Measurements from ENCODE around the gene PDZD4. TPM values are rescaled to one million over a fixed set of nuclear protein-coding genes. Genes with fewer than 3 reads are reported as not detected.

Gene PDZD4
- polyA plus RNA-seq, 1 of the 3 experiments (the other 2 are of a cell fraction) = 1.9 TPM

- no peaks in the 10 kb centered on the region for H3K36me3 ChIP-seq (replicated peaks in 1 of 2; ENCODE audit: control insufficient read depth in 1 of 2, insufficient read depth in 2 of 2, low read length in 1 of 2)
- H3K9ac ChIP-seq = no peak overlapping the region
- no peak overlapping the region for H3K27ac ChIP-seq (ENCODE audit: low read depth in 2 of 2, low read length in 1 of 2)
- ChIA-PET CTCF (interaction anchor here (0.7 to 0.8 kb wide), 2 partner anchors 10 to 11 kb away, joined by 3 to 4 read pairs; no protein-coding TSS in a partner anchor), POLR2A (no interaction called here)
- TF ChIP-seq CTCF (IDR thresholded peaks at IDR 0.05) = no peak
- no peak for TF ChIP-seq YY1 (IDR thresholded peaks at IDR 0.05; ENCODE audit: low read depth)
- no peak for TF ChIP-seq SIN3A (IDR thresholded peaks at IDR 0.05; ENCODE audit: borderline replicate concordance, low read depth, low read length)
- no peak for TF ChIP-seq RCOR1 (IDR thresholded peaks at IDR 0.05; ENCODE audit: low read length)
- TF ChIP-seq RFX5 (IDR thresholded peaks at IDR 0.05; ENCODE audit: low read length) = no peak
- TF ChIP-seq TCF12 (IDR thresholded peaks at IDR 0.05) = no peak
- TF ChIP-seq IRF3 (IDR thresholded peaks at IDR 0.05; ENCODE audit: low read depth, low read length) = no peak
- TF ChIP-seq CHD2 (IDR thresholded peaks at IDR 0.05; ENCODE audit: low read length, partially characterized antibody) = no peak
- no peak for TF ChIP-seq TEAD4 (IDR thresholded peaks at IDR 0.05; ENCODE audit: borderline replicate concordance, insufficient read depth)
- no peak for TF ChIP-seq GATA2 (CRISPR knock-in tag; IDR thresholded peaks at IDR 0.05)
- TF ChIP-seq USF2 (IDR thresholded peaks at IDR 0.05; ENCODE audit: borderline replicate concordance, low read depth, low read length) = no peak
- no peak for TF ChIP-seq FOXJ3 (CRISPR knock-in tag; IDR thresholded peaks at IDR 0.05)
- no peak for TF ChIP-seq MEF2A (IDR thresholded peaks at IDR 0.05; ENCODE audit: borderline replicate concordance, low read depth)
- TF ChIP-seq GABPA (IDR thresholded peaks at IDR 0.05; ENCODE audit: low read depth) = no peak
- TF ChIP-seq FOXM1 (IDR thresholded peaks at IDR 0.05; ENCODE audit: low read depth) = no peak
- H3F3A ChIP-seq (replicated peaks; ENCODE audit: insufficient read depth) = no peaks in the 10 kb centered on the region
- H4K20me1 ChIP-seq (ENCODE audit: insufficient read depth) = no peaks in the 10 kb centered on the region
- no peaks in the 10 kb centered on the region for H3K79me2 ChIP-seq (ENCODE audit: insufficient read depth)
- no peak overlapping the region for H2AFZ ChIP-seq (ENCODE audit: low read depth)
- H3K4me2 ChIP-seq = no peak overlapping the region
- no peak overlapping the region for H3K4me3 ChIP-seq (ENCODE audit: low read depth in 2 of 2, low read length in 1 of 2)
- H3K9me3 ChIP-seq = no peaks in the 10 kb centered on the region
- peaks cover 43% of the 10 kb centered on the region for H3K27me3 ChIP-seq (ENCODE audit: insufficient read depth)
- H3K9me2 ChIP-seq = no peaks in the 10 kb centered on the region
- no peaks in the 10 kb centered on the region for H3K4me1 ChIP-seq (ENCODE audit: control insufficient read depth in 1 of 2, insufficient read depth in 2 of 2, low read depth in 1 of 2, low read length in 1 of 2)
- no peak for DNase-seq
- WGBS (ENCODE audit: low lambda C conversion rate) = 10% methylated on average over 3 of the region's 3 CpGs
Measured at GRCh38 chrX:153845842-153846241, 15.5 kb upstream of the PDZD4 start.

- no peaks in the 10 kb centered on the region for H3K9me3 ChIP-seq
- H3K4me2 ChIP-seq = no peak overlapping the region
- no peak overlapping the region for H3K27ac ChIP-seq (ENCODE audit: low read depth in 2 of 2, low read length in 1 of 2)
- H3K27me3 ChIP-seq (ENCODE audit: insufficient read depth) = peaks cover 47% of the 10 kb centered on the region
- no peak overlapping the region for H2AFZ ChIP-seq (ENCODE audit: low read depth)
- no peaks in the 10 kb centered on the region for H4K20me1 ChIP-seq (ENCODE audit: insufficient read depth)
- no peak overlapping the region for H3K4me3 ChIP-seq (ENCODE audit: low read depth in 2 of 2, low read length in 1 of 2)
- no peak for DNase-seq
- POLR2A ChIA-PET = no interaction called here
- no peaks in the 10 kb centered on the region for H3F3A ChIP-seq (replicated peaks; ENCODE audit: insufficient read depth)
- CTCF ChIA-PET = no interaction called here
- no peak overlapping the region for H3K9ac ChIP-seq
- H3K9me2 ChIP-seq = no peaks in the 10 kb centered on the region
- no peaks in the 10 kb centered on the region for H3K79me2 ChIP-seq (ENCODE audit: insufficient read depth)
- H3K4me1 ChIP-seq (ENCODE audit: control insufficient read depth in 1 of 2, insufficient read depth in 2 of 2, low read depth in 1 of 2, low read length in 1 of 2) = no peaks in the 10 kb centered on the region
- WGBS (ENCODE audit: low lambda C conversion rate) = 28% methylated on average over 6 of the region's 6 CpGs
- no peaks in the 10 kb centered on the region for H3K36me3 ChIP-seq (replicated peaks in 1 of 2; ENCODE audit: control insufficient read depth in 1 of 2, insufficient read depth in 2 of 2, low read length in 1 of 2)
- TF ChIP-seq FOXM1 (IDR thresholded peaks at IDR 0.05; ENCODE audit: low read depth) (no peak), USF2 (IDR thresholded peaks at IDR 0.05; ENCODE audit: borderline replicate concordance, low read depth, low read length) (no peak), GABPA (IDR thresholded peaks at IDR 0.05; ENCODE audit: low read depth) (no peak), TAF1 (IDR thresholded peaks at IDR 0.05; ENCODE audit: borderline replicate concordance, low read depth, low read length) (no peak), RAD21 (IDR thresholded peaks at IDR 0.05; ENCODE audit: low read length) (no peak), TCF12 (IDR thresholded peaks at IDR 0.05) (no peak), FOXJ3 (CRISPR knock-in tag; IDR thresholded peaks at IDR 0.05) (no peak), TEAD4 (IDR thresholded peaks at IDR 0.05; ENCODE audit: borderline replicate concordance, insufficient read depth) (no peak), ZBTB33 (IDR thresholded peaks at IDR 0.05; ENCODE audit: borderline replicate concordance, low read depth) (no peak), PBX3 (IDR thresholded peaks at IDR 0.05) (no peak), RCOR1 (IDR thresholded peaks at IDR 0.05; ENCODE audit: low read length) (no peak)
Measured at GRCh38 chrX:153845195-153845594, 14.9 kb upstream of the PDZD4 start.
